Measurements from ENCODE around the gene ADH4. TPM values are rescaled to one million over a fixed set of nuclear protein-coding genes. Genes with fewer than 3 reads are reported as not detected.
"Not testable (repeated sequence)": the region's sequence is repeated elsewhere in the genome, so short reads cannot be mapped to it uniquely, and the experiment has no call there.

The ADH4 gene
- total RNA-seq, 2 experiments from 2014 or later = not detected

DNA sequence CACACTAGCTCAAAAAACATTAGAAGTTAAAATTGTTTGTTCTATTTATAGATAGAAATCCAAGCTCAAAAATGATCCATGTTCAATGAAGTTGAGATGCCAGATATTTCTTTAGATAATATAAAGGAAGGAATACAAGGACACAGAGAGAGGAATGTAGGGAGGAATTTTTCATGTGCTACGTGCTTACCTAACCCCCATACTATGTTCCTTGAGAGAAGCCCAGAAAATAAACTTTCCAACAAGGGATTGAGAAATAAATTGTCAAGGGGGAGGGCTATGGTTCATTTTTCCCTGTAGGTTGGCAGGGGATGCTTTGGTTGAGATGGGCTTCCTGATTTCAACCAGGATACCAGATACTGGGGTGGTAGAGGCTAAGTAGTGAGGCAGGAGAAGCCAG is 39.9 kb downstream of the ADH4 start:
- DNase-seq = no peak
- Mint-ChIP-seq H3K9me3 (no peaks in the 10 kb centered on the region), H3K27me3 (no peaks in the 10 kb centered on the region)

DNA sequence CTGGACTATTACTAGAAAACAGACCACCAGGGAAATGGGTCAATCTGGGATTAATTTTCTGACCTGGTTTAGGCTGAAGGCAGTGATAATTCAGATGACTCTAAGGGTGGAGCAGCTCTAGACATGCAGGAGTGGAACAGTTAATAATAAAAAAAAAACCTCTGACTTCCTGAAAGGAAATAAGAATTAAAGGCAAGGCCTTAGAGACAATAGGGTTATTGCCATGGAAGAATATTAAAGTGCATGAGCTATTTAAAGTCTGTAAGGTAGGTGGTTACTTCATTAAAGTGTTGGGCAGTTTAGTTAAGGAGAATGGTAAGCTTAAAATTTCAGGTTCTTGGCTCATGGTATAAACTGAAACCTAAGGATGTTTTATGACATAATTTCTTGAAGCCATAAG is 40.9 kb downstream of the ADH4 start:
- peaks cover 6% of the 10 kb centered on the region for H3K36me3 Mint-ChIP-seq
- H3K27me3 Mint-ChIP-seq = no peaks in the 10 kb centered on the region
- no peak overlapping the region for H3K27ac Mint-ChIP-seq
- H3K4me1 Mint-ChIP-seq = no peaks in the 10 kb centered on the region
- no peaks in the 10 kb centered on the region for H3K9me3 Mint-ChIP-seq
- no peak for DNase-seq
- no peak overlapping the region for H3K4me3 Mint-ChIP-seq

More for the DNA sequence above, 39.9 kb downstream of the ADH4 start:
- Mint-ChIP-seq H3K4me3 (no peak overlapping the region), H3K4me1 (no peaks in the 10 kb centered on the region), H3K36me3 (peaks cover 4% of the 10 kb centered on the region), H3K27ac (no peak overlapping the region)

DNA sequence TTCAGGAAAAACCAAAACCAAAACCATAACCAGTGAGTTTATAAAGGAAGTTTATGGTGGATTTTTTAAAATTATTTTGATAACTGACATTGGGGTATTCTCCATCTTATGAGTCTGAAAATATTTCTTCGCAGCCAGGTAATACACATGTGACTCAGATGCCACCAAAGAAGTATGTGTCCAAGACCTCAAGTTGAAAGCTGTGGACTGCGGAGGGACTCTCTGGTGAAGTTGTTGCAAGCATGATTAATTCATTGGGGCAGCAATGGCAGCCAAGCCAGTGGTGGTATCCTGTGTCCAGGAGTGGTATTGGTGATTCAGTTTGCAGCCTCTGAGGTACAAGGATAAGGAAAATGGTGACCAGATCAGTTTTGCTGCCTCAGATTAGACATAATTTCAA is 41.5 kb downstream of the ADH4 start:
- H3K36me3 Mint-ChIP-seq = peaks cover 6% of the 10 kb centered on the region
- DNase-seq = no peak
- H3K27me3 Mint-ChIP-seq = no peaks in the 10 kb centered on the region
- no peaks in the 10 kb centered on the region for H3K9me3 Mint-ChIP-seq
- no peaks in the 10 kb centered on the region for H3K4me1 Mint-ChIP-seq
- no peak overlapping the region for H3K4me3 Mint-ChIP-seq
- H3K27ac Mint-ChIP-seq = no peak overlapping the region

DNA sequence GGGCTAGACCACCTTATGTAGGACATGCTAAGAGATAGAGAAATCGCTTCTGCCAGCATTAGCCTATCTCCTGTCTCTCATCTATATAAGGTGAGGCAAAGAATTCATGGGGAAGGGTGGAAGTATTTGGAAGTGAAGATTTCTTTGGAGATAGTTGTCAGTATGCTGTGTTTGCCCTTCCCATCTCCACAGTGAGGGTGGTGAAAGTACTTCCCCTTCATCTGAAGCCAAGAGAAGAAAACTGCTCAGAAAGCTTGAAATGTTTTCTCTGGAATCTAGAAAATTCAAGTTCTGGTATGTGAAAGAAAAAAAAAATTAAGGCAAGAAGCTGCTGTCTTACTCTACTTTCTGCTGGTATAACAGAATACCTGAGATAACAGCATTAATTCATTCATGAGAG is 43.2 kb downstream of the ADH4 start:
- DNase-seq = no peak
- no peak overlapping the region for H3K27ac Mint-ChIP-seq
- no peak overlapping the region for H3K4me3 Mint-ChIP-seq
- H3K9me3 Mint-ChIP-seq = no peaks in the 10 kb centered on the region
- no peaks in the 10 kb centered on the region for H3K27me3 Mint-ChIP-seq
- H3K4me1 Mint-ChIP-seq = no peaks in the 10 kb centered on the region
- peaks cover 8% of the 10 kb centered on the region for H3K36me3 Mint-ChIP-seq

DNA sequence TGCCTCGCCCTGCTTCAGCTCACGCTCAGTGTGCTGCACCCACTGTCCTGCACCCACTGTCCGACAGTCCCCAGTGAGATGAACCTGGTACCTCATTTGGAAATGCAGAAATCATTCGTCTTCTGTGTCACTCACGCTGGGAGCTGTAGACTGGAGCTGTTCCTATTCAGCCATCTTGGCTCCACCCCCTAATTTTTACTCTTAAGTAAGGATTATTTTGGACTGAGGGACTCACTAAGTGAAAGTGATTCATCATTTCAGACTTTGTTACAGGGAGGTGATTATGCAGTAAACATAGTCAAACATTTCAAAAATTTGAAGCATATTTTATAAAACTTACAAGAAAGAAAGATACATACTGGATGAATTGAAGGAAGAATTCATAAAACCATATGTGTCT is 44.3 kb downstream of the ADH4 start:
- not testable (repeated sequence) for H3K36me3 Mint-ChIP-seq, H3K9me3 Mint-ChIP-seq, DNase-seq, H3K27me3 Mint-ChIP-seq, H3K4me3 Mint-ChIP-seq, H3K27ac Mint-ChIP-seq, H3K4me1 Mint-ChIP-seq

DNA sequence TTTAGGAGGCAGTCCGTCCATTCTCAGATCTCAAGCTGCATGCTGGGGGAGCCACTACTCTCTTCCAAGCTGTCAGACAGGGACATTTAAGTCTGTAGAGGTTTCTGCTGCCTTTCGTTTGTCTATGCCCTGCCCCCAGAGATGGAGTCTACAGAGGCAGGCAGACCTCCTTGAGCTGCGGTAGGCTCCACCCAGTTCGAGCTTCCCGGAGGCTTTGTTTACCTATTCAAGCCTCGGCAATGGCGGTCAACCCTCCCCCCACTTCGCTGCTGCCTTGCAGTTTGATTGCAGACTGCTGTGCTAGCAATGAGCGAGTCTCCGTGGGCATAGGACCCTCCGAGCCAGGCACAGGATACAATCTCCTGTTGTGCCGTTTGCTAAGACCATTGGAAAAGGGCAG is 44.8 kb downstream of the ADH4 start:
- DNase-seq = no peak
- H3K36me3 Mint-ChIP-seq = peaks cover 8% of the 10 kb centered on the region
- no peaks in the 10 kb centered on the region for H3K27me3 Mint-ChIP-seq
- no peak overlapping the region for H3K27ac Mint-ChIP-seq
- H3K4me3 Mint-ChIP-seq = no peak overlapping the region
- no peaks in the 10 kb centered on the region for H3K9me3 Mint-ChIP-seq
- H3K4me1 Mint-ChIP-seq = no peaks in the 10 kb centered on the region

DNA sequence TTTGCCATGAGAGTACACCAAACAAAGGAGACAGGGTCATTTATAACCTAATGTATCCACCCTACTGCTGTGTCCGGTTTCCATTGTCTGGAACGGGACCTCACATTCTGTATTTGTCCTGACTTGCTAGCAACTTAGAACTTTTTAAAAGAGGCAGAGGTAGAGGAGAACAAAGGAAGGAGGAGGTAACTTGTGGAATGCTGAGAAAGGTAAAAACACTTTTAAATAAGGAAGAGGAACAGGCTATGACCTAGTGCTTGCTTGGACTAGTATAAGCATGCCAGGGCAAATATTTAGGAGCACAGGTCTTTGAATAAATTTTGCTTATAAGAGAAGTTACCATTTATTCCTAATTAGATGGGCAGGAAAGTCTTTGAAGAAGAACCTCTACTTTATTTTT is 52.3 kb downstream of the ADH4 start:
- peaks cover 19% of the 10 kb centered on the region for H3K36me3 Mint-ChIP-seq
- H3K9me3 Mint-ChIP-seq, H3K27me3 Mint-ChIP-seq, DNase-seq, H3K27ac Mint-ChIP-seq, H3K4me3 Mint-ChIP-seq: not testable (repeated sequence)
- peaks cover 23% of the 10 kb centered on the region for H3K4me1 Mint-ChIP-seq

DNA sequence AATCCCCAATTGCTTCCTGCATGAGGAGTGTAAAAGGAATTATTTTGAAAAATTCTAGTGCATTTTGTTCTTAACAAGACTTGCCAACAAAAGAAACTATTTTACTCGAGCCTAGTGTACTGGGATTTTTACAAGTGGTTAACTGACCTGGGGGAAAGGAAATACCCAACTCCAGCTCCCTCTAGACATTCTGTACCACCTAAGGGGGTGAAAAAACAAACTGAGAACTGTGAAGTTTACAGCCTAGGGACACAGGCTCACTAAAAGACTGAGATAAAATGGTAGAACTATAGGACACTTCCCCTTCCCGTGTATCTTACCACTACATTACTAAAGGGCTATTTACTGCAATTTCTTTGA is 52.9 kb downstream of the ADH4 start:
- no peak overlapping the region for H3K4me3 Mint-ChIP-seq
- H3K9me3 Mint-ChIP-seq = peaks cover 9% of the 10 kb centered on the region
- peaks cover 28% of the 10 kb centered on the region for H3K4me1 Mint-ChIP-seq
- H3K36me3 Mint-ChIP-seq = peaks cover 21% of the 10 kb centered on the region
- no peak for DNase-seq
- H3K27ac Mint-ChIP-seq = no peak overlapping the region
- no peaks in the 10 kb centered on the region for H3K27me3 Mint-ChIP-seq

DNA sequence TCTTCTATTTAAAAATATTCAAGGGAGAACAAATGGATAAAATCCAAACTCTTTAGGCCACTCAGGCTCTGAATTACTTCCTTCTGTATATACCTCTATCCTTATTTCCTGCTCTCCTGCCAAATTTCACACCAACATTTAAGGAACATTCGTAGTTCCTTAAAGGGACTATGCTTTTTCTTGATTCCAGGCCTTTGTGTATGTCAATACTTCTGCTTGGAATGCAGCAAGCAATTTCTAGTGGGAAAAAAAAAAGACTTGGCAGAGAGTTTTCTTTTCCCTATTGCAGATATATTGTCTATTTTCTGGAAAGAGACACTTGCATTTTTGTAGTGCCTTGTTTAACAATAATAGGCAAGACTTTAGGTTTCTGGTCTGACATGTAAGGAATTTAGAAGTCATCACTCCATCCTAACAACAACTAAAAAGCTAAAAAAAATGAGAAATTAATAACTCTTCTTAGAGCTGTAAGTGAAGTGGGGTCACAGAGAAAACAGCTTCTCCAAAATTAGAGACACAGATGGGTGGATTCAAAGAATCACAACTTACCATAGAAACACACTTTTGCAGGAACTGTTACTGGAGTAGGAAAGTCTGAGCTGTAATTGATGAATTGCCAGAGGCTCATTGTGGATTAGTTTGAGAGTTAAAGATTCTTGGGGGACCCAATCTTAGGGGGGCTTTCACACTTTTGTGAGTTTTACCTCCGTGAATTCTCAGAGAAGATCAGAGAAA is 53.4 kb downstream of the ADH4 start:
- no peak overlapping the region for H3K4me3 Mint-ChIP-seq
- no peaks in the 10 kb centered on the region for H3K27me3 Mint-ChIP-seq
- peaks cover 22% of the 10 kb centered on the region for H3K36me3 Mint-ChIP-seq
- DNase-seq = no peak
- peaks cover 9% of the 10 kb centered on the region for H3K9me3 Mint-ChIP-seq
- no peak overlapping the region for H3K27ac Mint-ChIP-seq
- H3K4me1 Mint-ChIP-seq = peaks cover 29% of the 10 kb centered on the region

DNA sequence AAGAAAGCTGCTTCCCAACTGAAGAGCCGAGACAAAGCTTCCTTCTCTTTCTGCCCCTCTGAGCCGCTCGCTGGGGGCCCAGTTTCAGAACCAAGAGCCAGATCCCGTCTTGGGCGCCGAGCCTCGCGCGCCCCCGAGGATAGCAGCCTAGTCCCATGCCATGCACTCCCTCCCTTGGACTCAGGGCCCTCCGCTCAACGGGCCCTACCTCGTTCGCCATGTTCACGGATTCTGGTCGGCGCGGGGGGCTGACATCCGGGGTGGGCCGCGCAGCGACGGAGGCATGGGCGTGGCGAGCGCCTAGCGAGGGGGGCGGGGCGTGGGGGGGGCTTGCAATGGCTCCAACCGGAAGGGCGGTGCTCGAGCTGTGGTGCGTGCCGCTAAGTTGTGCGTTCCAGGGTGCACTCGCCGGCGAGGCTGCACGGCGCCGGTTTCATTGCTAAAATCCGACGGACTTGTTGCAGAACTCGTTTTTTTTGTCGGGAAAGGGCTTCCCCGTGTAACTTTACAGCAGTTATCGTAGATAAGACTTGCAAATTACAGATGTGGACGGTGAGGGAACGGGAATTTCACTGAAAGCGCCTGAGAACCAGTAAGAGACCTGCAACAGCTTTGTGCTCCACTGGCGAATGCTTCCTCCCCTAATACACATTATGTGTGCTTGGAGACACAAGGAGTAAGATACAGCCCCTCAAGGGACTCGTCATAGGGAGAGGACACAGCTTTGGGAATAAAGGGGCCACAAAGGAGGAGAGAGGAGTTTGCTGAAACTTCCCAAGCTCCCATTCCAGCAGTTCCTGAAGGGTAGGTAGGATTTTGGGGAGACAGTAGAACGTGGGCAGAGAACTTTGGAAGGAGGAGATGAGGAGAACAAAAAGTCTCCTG is 55.4 kb downstream of the ADH4 start, which contains the start of gene ADH5:
Gene ADH5 (minus strand): TSS at position 308 of the 885 bp plus-strand sequence. CDS start 88 bp downstream, at position 220.
- H3K4me3 Mint-ChIP-seq = peak within 1 kb of the TSS; percentile 99
- H3K27ac Mint-ChIP-seq = peak within 1 kb of the TSS; percentile 97
- H3K4me1 Mint-ChIP-seq = peaks cover 35% of the 10 kb centered on the region
- H3K36me3 Mint-ChIP-seq = peaks cover 34% of the 10 kb centered on the region
- H3K9me3 Mint-ChIP-seq = peaks cover 9% of the 10 kb centered on the region
- DNase-seq = peak; percentile 87
- no peaks in the 10 kb centered on the region for H3K27me3 Mint-ChIP-seq

DNA sequence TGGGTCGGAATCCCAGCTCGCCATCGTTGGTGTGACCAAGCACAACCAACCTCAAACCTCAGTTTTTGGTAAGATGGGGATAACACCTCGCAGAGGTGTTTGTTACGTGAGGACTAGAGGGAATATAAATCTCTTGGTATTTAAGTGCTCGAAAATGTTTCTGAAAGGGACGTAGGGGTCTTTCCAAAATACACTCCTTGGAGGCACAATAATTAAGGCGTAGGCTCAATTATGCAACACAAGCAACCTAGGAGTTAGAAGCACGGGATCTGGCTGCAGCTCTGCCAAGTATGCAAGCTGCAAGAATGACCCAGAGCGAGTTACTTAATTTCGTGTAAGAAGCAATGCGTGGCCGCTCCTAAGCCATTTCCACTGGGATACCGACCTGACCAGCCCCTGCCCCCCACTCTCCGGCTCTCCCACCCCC is 56.1 kb downstream of the ADH4 start:
- DNase-seq = peak; percentile 7
- Mint-ChIP-seq H3K4me3 (peak overlapping the region; percentile 99), H3K9me3 (peaks cover 9% of the 10 kb centered on the region), H3K36me3 (peaks cover 39% of the 10 kb centered on the region), H3K27me3 (no peaks in the 10 kb centered on the region), H3K27ac (peak overlapping the region; percentile 97), H3K4me1 (peaks cover 35% of the 10 kb centered on the region)

DNA sequence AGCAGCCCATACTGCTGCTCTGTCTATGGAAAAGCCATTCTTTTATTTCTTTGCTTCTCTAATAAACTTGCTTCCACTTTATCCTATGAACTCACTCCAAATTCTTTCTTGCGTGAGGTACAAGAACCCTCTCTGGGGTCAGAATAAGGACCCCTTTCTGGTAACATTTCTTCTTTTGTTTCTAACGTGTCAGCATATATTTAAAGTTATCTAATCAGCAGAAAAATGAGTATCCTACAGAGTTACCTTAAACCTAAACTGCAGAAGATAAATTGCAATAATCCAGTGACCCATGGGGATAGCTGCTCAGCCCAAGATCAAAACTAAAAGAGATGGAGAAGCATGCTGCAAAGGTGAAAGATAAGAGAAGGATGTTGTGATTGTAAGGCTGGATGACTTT is 59.5 kb downstream of the ADH4 start:
- no peaks in the 10 kb centered on the region for H3K27me3 Mint-ChIP-seq
- peaks cover 23% of the 10 kb centered on the region for H3K4me1 Mint-ChIP-seq
- no peak for DNase-seq
- H3K27ac Mint-ChIP-seq = no peak overlapping the region
- H3K36me3 Mint-ChIP-seq = peaks cover 27% of the 10 kb centered on the region
- H3K9me3 Mint-ChIP-seq = no peaks in the 10 kb centered on the region
- H3K4me3 Mint-ChIP-seq = no peak overlapping the region

DNA sequence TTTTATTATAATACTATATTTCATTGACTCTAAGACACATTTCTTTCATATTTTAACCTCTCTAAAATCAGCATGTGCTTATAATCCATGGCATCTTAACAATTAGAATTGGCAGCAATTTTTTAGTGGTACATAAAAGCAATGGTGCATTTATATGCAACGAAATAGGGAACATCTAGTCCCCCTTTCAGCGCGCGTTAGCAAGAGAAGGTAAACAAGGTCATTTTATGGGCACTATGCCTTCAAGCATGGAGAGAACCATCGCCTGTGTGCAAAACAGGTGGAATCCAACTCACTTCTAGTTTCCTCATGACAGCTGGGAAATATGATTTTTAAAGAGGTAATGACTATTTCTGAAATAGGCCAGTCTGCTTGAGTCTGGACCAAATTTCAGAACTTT is 61.9 kb downstream of the ADH4 start:
- Mint-ChIP-seq H3K4me1 (peaks cover 19% of the 10 kb centered on the region), H3K4me3 (no peak overlapping the region), H3K27ac (no peak overlapping the region), H3K9me3 (no peaks in the 10 kb centered on the region), H3K36me3 (peaks cover 31% of the 10 kb centered on the region), H3K27me3 (no peaks in the 10 kb centered on the region)
- no peak for DNase-seq

DNA sequence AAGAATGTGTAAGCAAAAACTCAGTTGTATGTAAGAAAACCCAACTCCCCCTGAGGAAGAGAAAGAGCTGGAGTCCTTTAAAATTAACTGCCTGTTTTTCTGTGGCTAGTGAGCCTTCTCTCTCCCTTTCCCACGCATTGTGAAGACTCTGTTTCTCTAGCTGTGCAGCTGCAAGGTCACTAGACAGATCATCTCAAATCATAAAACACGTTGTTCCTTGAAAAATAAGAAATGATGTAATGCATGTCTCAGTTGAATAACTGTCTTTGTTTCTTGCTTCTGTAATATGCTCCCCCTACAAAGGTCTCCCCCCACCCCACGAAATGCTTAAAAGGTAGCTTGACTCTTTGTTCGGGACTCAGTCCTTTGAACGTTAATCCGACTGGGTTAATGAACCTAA is 63.2 kb downstream of the ADH4 start:
- H3K36me3 Mint-ChIP-seq = peaks cover 29% of the 10 kb centered on the region
- DNase-seq, H3K27me3 Mint-ChIP-seq, H3K4me3 Mint-ChIP-seq, H3K9me3 Mint-ChIP-seq, H3K27ac Mint-ChIP-seq: not testable (repeated sequence)
- H3K4me1 Mint-ChIP-seq = peaks cover 12% of the 10 kb centered on the region

DNA sequence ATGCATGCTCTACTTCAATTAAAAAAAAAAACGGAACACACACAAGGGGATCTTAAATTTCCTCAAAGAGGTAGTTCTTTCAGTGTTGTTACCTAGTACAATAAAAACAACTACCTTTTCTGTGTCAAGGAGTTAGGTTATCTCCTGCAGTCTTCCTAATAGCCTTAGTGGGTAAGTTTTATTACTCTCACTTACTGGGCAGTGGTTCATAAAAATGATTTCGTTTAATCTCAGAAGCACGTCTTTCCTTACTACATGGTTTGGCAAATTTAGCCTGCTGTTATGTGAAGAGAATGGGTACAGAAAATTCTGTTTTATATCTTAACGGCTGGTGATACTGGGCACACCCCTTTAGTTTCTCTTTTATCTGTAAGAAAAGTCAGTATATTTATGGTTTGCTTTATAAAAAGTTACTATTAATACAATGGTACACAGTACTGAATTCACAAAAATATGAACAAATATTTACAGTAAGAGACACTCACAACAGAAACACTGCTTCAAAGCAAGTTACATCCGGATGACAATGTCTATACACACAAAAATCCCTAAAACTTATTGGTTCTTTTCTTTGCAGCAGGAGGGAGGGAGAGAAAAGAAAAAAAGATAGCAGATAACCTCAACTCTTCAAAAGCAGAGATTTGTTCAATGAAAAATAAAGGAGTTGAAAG is 64.3 kb downstream of the ADH4 start:
- no peak overlapping the region for H3K27ac Mint-ChIP-seq
- no peaks in the 10 kb centered on the region for H3K9me3 Mint-ChIP-seq
- peaks cover 24% of the 10 kb centered on the region for H3K36me3 Mint-ChIP-seq
- H3K4me3 Mint-ChIP-seq = no peak overlapping the region
- no peaks in the 10 kb centered on the region for H3K27me3 Mint-ChIP-seq
- no peak for DNase-seq
- H3K4me1 Mint-ChIP-seq = peaks cover 6% of the 10 kb centered on the region

Measured in activated naive CD8-positive, alpha-beta T cell treated with anti-CD3 and anti-CD28 coated beads for 36 hours (primary cell).